CD14-positive monocyte (primary cell): ENCODE measurements around the gene SERPINB2. TPM values are rescaled to one million over a fixed set of nuclear protein-coding genes. Genes with fewer than 3 reads are reported as not detected.

Experiments used
- DNase-seq, 3 donors: peaks; one replicate each; pipeline ENCODE4 v3.0.0-alpha.2; 2011 to 2022
- H2AFZ ChIP-seq: 2 replicates; pipeline ENCODE4 v1.6.0; 2012; ENCODE audit warnings: mild to moderate bottlenecking, low read depth, low read length, inconsistent platforms; ENCODE audit not compliant: insufficient read depth, poor library complexity, severe bottlenecking
- H3K27ac ChIP-seq, 2 donors: 1 replicate in 1 of 2; 2 replicates in 1 of 2; pipeline ENCODE4 v1.5.1; 2012 to 2013; ENCODE audit warnings: low read length in 2 of 2, control low read depth in 1 of 2, inconsistent platforms in 1 of 2, low read depth in 1 of 2, mild to moderate bottlenecking in 1 of 2
- H3K27me3 ChIP-seq, 2 donors: one replicate each; pipeline versions ENCODE4 v1.6.0 to v1.6.1; 2011 to 2013; ENCODE audit warnings: low read length in 2 of 2; ENCODE audit not compliant: control insufficient read depth in 2 of 2, insufficient read depth in 2 of 2
- H3K36me3 ChIP-seq, 2 donors: replicated peaks in 1 of 2; 1 replicate in 1 of 2; 2 replicates in 1 of 2; pipeline versions ENCODE4 v1.5.1 to v1.6.1; 2012 to 2013; ENCODE audit warnings: low read length in 2 of 2, control low read depth in 1 of 2, inconsistent platforms in 1 of 2, mild to moderate bottlenecking in 1 of 2; ENCODE audit not compliant: insufficient read depth in 2 of 2, control insufficient read depth in 1 of 2
- H3K4me1 ChIP-seq, 2 donors: 1 replicate in 1 of 2; 2 replicates in 1 of 2; pipeline versions ENCODE4 v1.5.1 to v1.6.1; 2012 to 2013; ENCODE audit warnings: low read length in 2 of 2, control low read depth in 1 of 2, inconsistent platforms in 1 of 2, mild to moderate bottlenecking in 1 of 2, moderate library complexity in 1 of 2; ENCODE audit not compliant: insufficient read depth in 2 of 2, control insufficient read depth in 1 of 2
- H3K4me2 ChIP-seq: replicated peaks from 2 replicates; pipeline ENCODE3; 2012; ENCODE audit warnings: low read length, moderate library complexity, mild to moderate bottlenecking; ENCODE audit not compliant: poor library complexity, severe bottlenecking; ENCODE audit errors: extremely low read depth
- H3K4me3 ChIP-seq, 3 experiments: fragments of 200-600 bp in 1 of 3; sonication (generic) in 1 of 3; replicated peaks in 1 of 3; 1 replicate in 2 of 3; 2 replicates in 1 of 3; pipeline ENCODE4 v1.5.1; 2011 to 2013; ENCODE audit warnings: low read length in 3 of 3, mild to moderate bottlenecking in 3 of 3, control low read depth in 2 of 3, low read depth in 2 of 3, inconsistent platforms in 1 of 3, moderate library complexity in 1 of 3
- H3K79me2 ChIP-seq: 2 replicates; pipeline ENCODE4 v1.6.0; 2012; ENCODE audit warnings: mild to moderate bottlenecking, control low read depth, inconsistent platforms, low read length, moderate library complexity; ENCODE audit not compliant: insufficient read depth
- H3K9ac ChIP-seq: 2 replicates; pipeline ENCODE4 v1.6.0; 2017; ENCODE audit warnings: low read length, mild to moderate bottlenecking; ENCODE audit not compliant: insufficient read depth, poor library complexity, severe bottlenecking
- H3K9me3 ChIP-seq, 2 donors: replicated peaks in 1 of 2; 1 replicate in 1 of 2; 2 replicates in 1 of 2; pipeline versions ENCODE4 v1.5.1 to v1.6.1; 2012 to 2013; ENCODE audit warnings: low read length in 2 of 2, control low read depth in 1 of 2; ENCODE audit not compliant: control insufficient read depth in 1 of 2, insufficient read depth in 1 of 2
- H4K20me1 ChIP-seq: 2 replicates; pipeline ENCODE4 v1.6.0; 2012; ENCODE audit warnings: mild to moderate bottlenecking, low read length, control low read depth, moderate library complexity; ENCODE audit not compliant: insufficient read depth
- H3K27ac Mint-ChIP-seq, 7 donors: one replicate each; pipeline ENCODE4 v1.8.0; 2020; ENCODE audit warnings: mild to moderate bottlenecking in 7 of 7, mixed read lengths in 7 of 7, moderate library complexity in 6 of 7, inconsistent platforms in 2 of 7
- H3K27me3 Mint-ChIP-seq, 3 donors: one replicate each; pipeline ENCODE4 v1.8.0; 2021 to 2022; ENCODE audit warnings: low read depth in 3 of 3, mild to moderate bottlenecking in 3 of 3, mixed read lengths in 3 of 3, moderate library complexity in 3 of 3, inconsistent platforms in 1 of 3
- H3K36me3 Mint-ChIP-seq, 2 donors: one replicate each; pipeline ENCODE4 v1.8.0; 2020; ENCODE audit warnings: mixed read lengths in 2 of 2, inconsistent platforms in 1 of 2, mild to moderate bottlenecking in 1 of 2
- H3K4me1 Mint-ChIP-seq: one replicate; pipeline ENCODE4 v1.8.0; 2020; ENCODE audit warnings: mild to moderate bottlenecking, mixed read lengths
- H3K4me3 Mint-ChIP-seq, 2 donors: one replicate each; pipeline ENCODE4 v1.8.0; 2020; ENCODE audit warnings: mild to moderate bottlenecking in 2 of 2, mixed read lengths in 2 of 2, moderate library complexity in 1 of 2
- H3K9me3 Mint-ChIP-seq, 7 donors: one replicate each; pipeline ENCODE4 v1.8.0; 2020 to 2022; ENCODE audit warnings: mixed read lengths in 7 of 7, mild to moderate bottlenecking in 6 of 7, moderate library complexity in 6 of 7, inconsistent platforms in 2 of 7
- CTCF ChIP-seq: fragments of 200-600 bp; IDR thresholded peaks from one replicate; pipeline ENCODE4 v1.8.0; 2022; ENCODE audit warnings: antibody characterized with exemption, mild to moderate bottlenecking
- WGBS: methylation state at CpG from one replicate; pipeline ENCODE4 v1.1.5; 2013; ENCODE audit warnings: missing lambda C conversion rate; ENCODE audit not compliant: insufficient coverage; 5-methylcytosine and 5-hydroxymethylcytosine counted together
- intact Hi-C, 2 donors: fragments of 100-400 bp; cut with micrococcal nuclease; formaldehyde crosslinking; loops; one replicate each; pipeline versions ENCODE4 v1.15.0 to v1.15.1; 2023
- polyA plus RNA-seq, 3 donors: library from polyadenylated mRNA; depleted of rRNA in 1 of 3; unstranded in 2 of 3; stranded (reverse) in 1 of 3; fragments of 300-500 nt in 2 of 3; fragments of >200 nt in 1 of 3; fragmentation: Illumina TruSeq in 2 of 3; gene quantifications; 1 replicate in 2 of 3; 2 replicates in 1 of 3; pipeline ENCODE4 v1.2.3, GENCODE V29; 2012 to 2021

SERPINB2 gene
- polyA plus RNA-seq, 3 donors = 14.3 to 60.9 (median 19.9) TPM

DNA sequence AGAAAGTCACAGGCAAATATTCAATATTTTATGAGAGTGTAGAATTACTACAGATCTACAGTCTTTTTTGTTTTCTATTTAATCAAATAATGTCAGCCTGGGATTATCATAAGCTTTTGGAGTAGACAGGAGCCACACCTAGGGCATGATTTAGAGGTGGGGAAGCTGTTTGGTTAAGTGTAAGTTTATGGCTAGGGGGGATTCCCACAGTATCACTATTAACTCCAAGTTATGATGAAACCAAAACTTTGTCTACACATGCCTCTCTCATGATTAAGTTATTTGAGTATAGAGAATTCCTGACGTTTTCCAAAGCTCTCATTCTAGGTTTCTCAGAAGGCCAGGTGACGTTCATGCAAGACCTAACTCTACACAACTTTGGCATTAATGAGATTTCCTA, 22.4 kb downstream of the SERPINB2 start:
- intact Hi-C loops = no loop called here
- no peak overlapping the region for H3K9ac ChIP-seq
- H3K9me3 Mint-ChIP-seq = peaks cover 0 to 6% (median 3%) of the 10 kb centered on the region in 7 donors
- H3K79me2 ChIP-seq = peaks cover 78% of the 10 kb centered on the region
- peak in 1 of 3 donors; percentile 60 for DNase-seq
- H3K9me3 ChIP-seq = peaks cover 0 to 2% of the 10 kb centered on the region in 2 donors
- peaks cover 40 to 74% of the 10 kb centered on the region in 2 donors for H3K4me1 ChIP-seq
- peaks cover 90% of the 10 kb centered on the region for H3K4me1 Mint-ChIP-seq
- no peaks in the 10 kb centered on the region for H3K27me3 Mint-ChIP-seq
- no peak overlapping the region for H3K4me3 ChIP-seq
- H3K36me3 Mint-ChIP-seq = peaks cover 0 to 4% of the 10 kb centered on the region in 2 donors
- peak overlapping the region in 1 of 2 donors; percentile 26 for H3K4me3 Mint-ChIP-seq
- H4K20me1 ChIP-seq = no peaks in the 10 kb centered on the region
- H3K27me3 ChIP-seq = no peaks in the 10 kb centered on the region
- H3K27ac ChIP-seq = peak overlapping the region in 1 of 2 donors; percentile 80
- peak overlapping the region in 3 of 7 donors; percentile 18 to 68 (median 55) for H3K27ac Mint-ChIP-seq
- H2AFZ ChIP-seq = no peak overlapping the region
- no peak overlapping the region for H3K4me2 ChIP-seq
- WGBS = no CpG with 5 or more reads among the region's 2 CpGs
- H3K36me3 ChIP-seq = no peaks in the 10 kb centered on the region
- no peak for TF ChIP-seq CTCF

- Histone ChIP-seq H3K79me2 (peaks cover 73% of the 10 kb centered on the region), H3K27me3 (no peaks in the 10 kb centered on the region), H3K4me1 (peaks cover 47 to 64% of the 10 kb centered on the region in 2 donors), H2AFZ (no peak overlapping the region), H3K4me3 (peak overlapping the region in 1 of 3 experiments; percentile 46), H3K9me3 (no peaks in the 10 kb centered on the region), H3K4me2 (peak overlapping the region; percentile 60), H4K20me1 (no peaks in the 10 kb centered on the region), H3K9ac (no peak overlapping the region), H3K27ac (peak overlapping the region in 1 of 2 donors; percentile 82), H3K36me3 (no peaks in the 10 kb centered on the region)
- no CpG with 5 or more reads among the region's 5 CpGs for WGBS
- Mint-ChIP-seq H3K36me3 (no peaks in the 10 kb centered on the region), H3K4me3 (peak overlapping the region in 1 of 2 donors; percentile 72), H3K4me1 (peaks cover 71% of the 10 kb centered on the region), H3K9me3 (peaks cover 0 to 4% (median 0%) of the 10 kb centered on the region in 7 donors), H3K27ac (peak overlapping the region; percentile 72 to 92 (median 84)), H3K27me3 (peaks cover 0 to 1% (median 0%) of the 10 kb centered on the region in 3 donors)
- intact Hi-C loops = no loop called here
- peak; percentile 49 to 74 (median 56) for DNase-seq
- TF ChIP-seq CTCF = no peak
These were observed 30.3 kb downstream of the SERPINB2 start for GRCh38 chr18:63917817-63918216.
